Peyer's patch (tissue), 4 donors: Measurements from ENCODE around the gene ZNF467.

Experiments
- CTCF ChIP-seq, 6 experiments: fragments of 450-650 bp in 4 of 6; fragments of 200-600 bp in 2 of 6; sonication (generic) in 1 of 6; IDR thresholded peaks; one replicate each; pipeline ENCODE4 v1.5.1; 2017 to 2019; ENCODE audit warnings: antibody characterized with exemption in 6 of 6, mild to moderate bottlenecking in 3 of 6, moderate library complexity in 1 of 6
- POLR2A ChIP-seq, 2 donors: fragments of 450-650 bp; IDR thresholded peaks; one replicate each; pipeline ENCODE4 v1.5.1; 2017; ENCODE audit warnings: antibody characterized with exemption in 2 of 2, mild to moderate bottlenecking in 2 of 2, moderate library complexity in 2 of 2

GRCh38 chr7:149727053-149727898 lies 46.1 kb downstream of the ZNF467 start:
- TF ChIP-seq CTCF (IDR thresholded peaks at IDR 0.05) (no peak), POLR2A (IDR thresholded peaks at IDR 0.05) (no peak)
